ENCODE data around the gene MRPL18. TPM values are rescaled to one million over a fixed set of nuclear protein-coding genes. Genes with fewer than 3 reads are reported as not detected.

Gene MRPL18
- total RNA-seq, 3 donors from 2014 or later, result 52.8 to 72.9 (median 68.2) TPM

DNA sequence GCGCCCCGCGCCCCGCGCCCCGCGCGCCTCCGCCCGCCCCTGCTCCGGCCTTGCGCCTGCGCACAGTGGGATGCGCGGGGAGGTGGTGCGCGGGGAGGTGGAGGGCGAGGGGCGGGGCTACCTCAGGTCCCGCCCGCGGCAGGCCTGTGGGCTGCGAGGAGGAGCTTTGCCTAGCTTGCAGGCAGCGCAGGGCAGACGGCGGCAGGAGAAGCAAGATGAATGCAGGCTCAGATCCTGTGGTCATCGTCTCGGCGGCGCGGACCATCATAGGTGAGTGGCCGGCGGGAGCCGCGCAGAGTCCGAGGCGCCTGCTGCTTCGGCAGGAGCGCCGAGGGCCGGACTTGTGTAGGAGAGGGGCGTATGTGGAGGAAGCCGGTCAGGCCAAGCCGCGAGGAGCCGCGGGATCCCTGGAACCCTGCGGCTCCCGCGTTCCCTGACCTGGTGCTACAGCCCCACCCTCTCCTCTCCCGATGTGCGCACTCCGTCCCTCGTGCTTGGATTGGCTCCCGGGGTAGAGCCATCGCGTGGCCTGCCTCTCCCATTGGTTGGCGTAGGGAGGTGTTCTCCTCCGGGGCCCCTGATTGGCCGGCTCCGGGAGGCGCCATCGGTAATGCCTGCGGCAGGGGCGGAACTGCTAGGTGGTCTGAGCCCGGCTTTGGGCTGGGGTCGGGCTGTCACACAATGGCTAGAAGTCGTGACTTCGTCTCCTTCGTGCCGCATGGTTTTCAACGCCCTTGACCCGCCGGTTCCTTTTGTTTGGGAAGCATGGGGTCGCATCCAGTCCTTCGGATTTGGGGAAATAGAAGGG is 28.2 kb upstream of the MRPL18 start, which contains the start of gene ACAT2:
ACAT2 (plus strand) TSS at position 173 of the 808 bp plus-strand sequence; CDS start at position 216, 43 bp downstream.
- H3K4me3 ChIP-seq, result peak within 1 kb of the TSS; percentile 86 to 92 (median 88)
- H3K9me3 ChIP-seq, result no peaks in the 10 kb centered on the region
- intact Hi-C loops (cut with DNase I; ENCODE audit: low total_unique reads), result no loop called here
- H3K27me3 ChIP-seq, result no peaks in the 10 kb centered on the region
- peak; percentile 93 to 94 for DNase-seq (ENCODE audit: low spot score in 2 of 2)
- no peaks in the 10 kb centered on the region for H3K4me1 ChIP-seq
- H3K27ac ChIP-seq, result peak within 1 kb of the TSS; percentile 96 to 98
- H3K36me3 ChIP-seq, result no peaks in the 10 kb centered on the region
- TF ChIP-seq POLR2A (IDR thresholded peaks at IDR 0.05), result no peak
- TF ChIP-seq, protein P1, sequence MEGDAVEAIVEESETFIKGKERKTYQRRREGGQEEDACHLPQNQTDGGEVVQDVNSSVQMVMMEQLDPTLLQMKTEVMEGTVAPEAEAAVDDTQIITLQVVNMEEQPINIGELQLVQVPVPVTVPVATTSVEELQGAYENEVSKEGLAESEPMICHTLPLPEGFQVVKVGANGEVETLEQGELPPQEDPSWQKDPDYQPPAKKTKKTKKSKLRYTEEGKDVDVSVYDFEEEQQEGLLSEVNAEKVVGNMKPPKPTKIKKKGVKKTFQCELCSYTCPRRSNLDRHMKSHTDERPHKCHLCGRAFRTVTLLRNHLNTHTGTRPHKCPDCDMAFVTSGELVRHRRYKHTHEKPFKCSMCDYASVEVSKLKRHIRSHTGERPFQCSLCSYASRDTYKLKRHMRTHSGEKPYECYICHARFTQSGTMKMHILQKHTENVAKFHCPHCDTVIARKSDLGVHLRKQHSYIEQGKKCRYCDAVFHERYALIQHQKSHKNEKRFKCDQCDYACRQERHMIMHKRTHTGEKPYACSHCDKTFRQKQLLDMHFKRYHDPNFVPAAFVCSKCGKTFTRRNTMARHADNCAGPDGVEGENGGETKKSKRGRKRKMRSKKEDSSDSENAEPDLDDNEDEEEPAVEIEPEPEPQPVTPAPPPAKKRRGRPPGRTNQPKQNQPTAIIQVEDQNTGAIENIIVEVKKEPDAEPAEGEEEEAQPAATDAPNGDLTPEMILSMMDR (IDR thresholded peaks at IDR 0.05), result no peak
- TF ChIP-seq POLR2AphosphoS5 (IDR thresholded peaks at IDR 0.05), result peak; percentile 12 to 77 (median 56)

DNA sequence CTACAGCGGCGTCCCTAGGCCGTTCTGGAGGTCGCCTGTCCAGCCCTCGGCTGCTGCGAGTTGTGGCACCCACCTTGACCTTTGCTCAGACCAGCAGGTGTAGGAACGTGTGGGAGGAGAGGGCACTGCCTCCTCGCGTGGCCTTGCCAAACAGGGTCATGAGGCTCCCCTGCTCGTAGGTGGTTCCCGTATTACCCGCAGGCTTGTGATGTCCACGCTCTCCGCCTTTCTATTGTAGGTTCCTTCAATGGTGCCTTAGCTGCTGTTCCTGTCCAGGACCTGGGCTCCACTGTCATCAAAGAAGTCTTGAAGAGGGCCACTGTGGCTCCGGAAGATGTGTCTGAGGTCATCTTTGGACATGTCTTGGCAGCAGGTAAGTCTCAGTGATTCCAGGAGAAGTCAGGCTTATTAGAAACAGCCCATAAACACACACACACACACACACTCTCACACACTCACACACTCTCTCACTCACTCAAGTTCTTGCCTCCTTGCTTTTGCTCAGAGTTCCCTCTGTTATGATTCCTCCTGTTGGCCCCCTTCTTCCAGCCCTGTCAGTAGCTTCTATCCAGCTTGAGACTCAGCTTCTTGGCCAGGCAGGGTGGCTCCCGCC is 27.5 kb upstream of the MRPL18 start:
- intact Hi-C loops (cut with DNase I; ENCODE audit: low total_unique reads), result no loop called here
- Histone ChIP-seq H3K27me3 (no peaks in the 10 kb centered on the region), H3K9me3 (no peaks in the 10 kb centered on the region), H3K4me1 (no peaks in the 10 kb centered on the region), H3K36me3 (no peaks in the 10 kb centered on the region), H3K4me3 (peak overlapping the region; percentile 86 to 92 (median 88)), H3K27ac (peak overlapping the region; percentile 96 to 98)
- TF ChIP-seq, protein P1 (IDR thresholded peaks at IDR 0.05), result no peak
- no peak for TF ChIP-seq POLR2A (IDR thresholded peaks at IDR 0.05)
- no peak for TF ChIP-seq POLR2AphosphoS5 (IDR thresholded peaks at IDR 0.05)
- no peak for DNase-seq (ENCODE audit: low spot score in 2 of 2)

DNA sequence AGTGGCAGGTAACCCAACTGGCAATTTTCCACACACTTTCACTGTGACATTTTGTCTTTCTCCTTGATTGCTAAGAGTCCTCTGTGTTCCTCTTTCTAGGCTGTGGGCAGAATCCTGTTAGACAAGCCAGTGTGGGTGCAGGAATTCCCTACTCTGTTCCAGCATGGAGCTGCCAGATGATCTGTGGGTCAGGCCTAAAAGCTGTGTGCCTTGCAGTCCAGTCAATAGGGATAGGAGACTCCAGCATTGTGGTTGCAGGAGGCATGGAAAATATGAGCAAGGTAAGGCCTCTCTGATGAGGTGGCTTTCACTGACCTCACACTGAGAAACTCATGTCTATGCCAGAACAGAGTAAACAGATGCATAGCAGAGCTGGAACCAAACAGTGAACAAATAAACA is 23.4 kb upstream of the MRPL18 start:
- no peaks in the 10 kb centered on the region for H3K36me3 ChIP-seq
- no peaks in the 10 kb centered on the region for H3K27me3 ChIP-seq
- DNase-seq (ENCODE audit: low spot score in 2 of 2), result no peak
- no peaks in the 10 kb centered on the region for H3K9me3 ChIP-seq
- H3K4me3 ChIP-seq, result no peak overlapping the region
- intact Hi-C loops (cut with DNase I; ENCODE audit: low total_unique reads), result no loop called here
- TF ChIP-seq POLR2AphosphoS5 (IDR thresholded peaks at IDR 0.05), result no peak
- TF ChIP-seq, protein P1 (IDR thresholded peaks at IDR 0.05), result no peak
- H3K4me1 ChIP-seq, result no peaks in the 10 kb centered on the region
- no peak overlapping the region for H3K27ac ChIP-seq

DNA sequence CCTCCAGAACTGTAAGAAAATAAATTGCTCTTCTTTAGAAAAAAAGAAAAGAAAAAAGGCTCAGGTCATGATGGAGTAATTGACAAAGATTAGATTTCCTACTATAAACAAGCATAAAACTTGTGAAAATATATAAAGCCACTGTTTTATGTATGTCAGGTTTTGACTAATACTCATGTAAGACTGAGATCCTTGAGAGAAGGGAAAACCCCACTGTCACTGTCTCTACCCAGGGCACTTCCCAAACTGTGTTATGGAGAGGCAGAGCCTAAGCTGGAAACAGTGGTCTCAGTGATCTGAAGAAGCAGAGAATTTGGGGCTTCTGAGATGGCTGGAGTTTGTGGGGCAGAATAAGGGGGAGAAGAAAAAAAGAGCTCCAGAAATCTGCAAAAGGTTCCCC is 20.8 kb upstream of the MRPL18 start:
- no peaks in the 10 kb centered on the region for H3K9me3 ChIP-seq
- H3K27ac ChIP-seq, result no peak overlapping the region
- no peak for DNase-seq (ENCODE audit: low spot score in 2 of 2)
- no peaks in the 10 kb centered on the region for H3K4me1 ChIP-seq
- intact Hi-C loops (cut with DNase I; ENCODE audit: low total_unique reads), result no loop called here
- no peaks in the 10 kb centered on the region for H3K27me3 ChIP-seq
- H3K36me3 ChIP-seq, result no peaks in the 10 kb centered on the region
- TF ChIP-seq POLR2AphosphoS5 (IDR thresholded peaks at IDR 0.05) (no peak), POLR2A (IDR thresholded peaks at IDR 0.05) (no peak)
- TF ChIP-seq, protein P1 (IDR thresholded peaks at IDR 0.05), result no peak
- no peak overlapping the region for H3K4me3 ChIP-seq

DNA sequence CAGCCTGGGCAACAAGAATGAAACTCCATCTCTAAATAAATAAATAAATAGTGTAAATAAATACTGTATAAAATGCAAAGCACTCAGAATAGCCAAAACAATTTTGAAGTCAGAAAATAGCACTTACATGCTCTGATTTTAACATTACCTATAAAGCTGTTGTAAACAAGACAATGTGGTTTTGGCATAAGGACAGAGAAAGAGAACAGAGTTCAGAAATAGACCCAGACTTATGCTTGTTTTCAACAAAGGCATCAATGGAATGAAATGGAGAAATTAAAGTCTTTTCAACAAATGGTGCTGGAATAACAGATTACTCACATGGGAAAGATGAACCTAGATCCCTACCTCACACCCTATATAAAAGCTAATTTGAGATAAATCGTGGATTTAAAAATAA is 18.1 kb upstream of the MRPL18 start:
- H3K36me3 ChIP-seq, result no peaks in the 10 kb centered on the region
- TF ChIP-seq, protein P1 (IDR thresholded peaks at IDR 0.05), result no peak
- no peak for TF ChIP-seq POLR2A (IDR thresholded peaks at IDR 0.05)
- intact Hi-C loops (cut with DNase I; ENCODE audit: low total_unique reads), result no loop called here

More for the DNA sequence above, 18.1 kb upstream of the MRPL18 start:
- no peaks in the 10 kb centered on the region for H3K4me1 ChIP-seq
- H3K27ac ChIP-seq, result no peak overlapping the region
- DNase-seq (ENCODE audit: low spot score in 2 of 2), result no peak
- no peaks in the 10 kb centered on the region for H3K9me3 ChIP-seq
- no peak overlapping the region for H3K4me3 ChIP-seq
- no peaks in the 10 kb centered on the region for H3K27me3 ChIP-seq

All from breast epithelium (tissue), 4 donors.